K562 (cell line): Measurements from ENCODE around the gene NCOA1.

Experiments
- CBX8 ChIP-seq: fragments of 200-600 bp; sonication (generic); IDR thresholded peaks from 2 replicates; pipeline ENCODE4 v1.6.1; 2012; ENCODE audit warnings: borderline replicate concordance, mixed run types, low read depth, mild to moderate bottlenecking, moderate library complexity, mixed read lengths, low read length, control low read depth, inconsistent platforms; ENCODE audit not compliant: poor library complexity, severe bottlenecking; ENCODE audit errors: extremely low read depth
- NR2C2 ChIP-seq, 2 experiments: fragments of 200-800 bp in 1 of 2; sonication (Bioruptor generic) in 1 of 2; sonication (generic) in 1 of 2; formaldehyde crosslinking in 1 of 2; IDR thresholded peaks; 2 replicates each; pipeline versions ENCODE4 v1.6.1 to v1.8.0; 2016 to 2022; ENCODE audit warnings: mild to moderate bottlenecking in 1 of 2, missing compliant biosample characterization in 1 of 2, missing genetic modification characterization in 1 of 2, missing genetic modification reagents in 1 of 2
- SAFB ChIP-seq: fragments of 200-400 bp; formaldehyde crosslinking; IDR thresholded peaks from 2 replicates; pipeline ENCODE4 v1.6.1; 2017; ENCODE audit warnings: low read depth, low read length, borderline replicate concordance
- ZBTB17 ChIP-seq: fragments of 450-650 bp; formaldehyde crosslinking; IDR thresholded peaks from 2 replicates; pipeline ENCODE4 v1.4.0; 2020; ENCODE audit warnings: mild to moderate bottlenecking

GRCh38 chr2:24474053-24474452 lies 17.0 kb upstream of the NCOA1 start:
- TF ChIP-seq ZBTB17 (CRISPR knock-in tag) (no peak), CBX8 (no peak), NR2C2 (CRISPR knock-in tag; IDR thresholded peaks at IDR 0.05) (no peak), NR2C2 (tag; IDR thresholded peaks at IDR 0.05) (no peak), SAFB (no peak)
